GM12874 (cell line): Measurements from ENCODE around the gene SLC12A5.

Source experiments
- TF ChIP-seq, protein P1 (sequence below): IDR thresholded peaks from 2 replicates; pipeline ENCODE4 v1.5.1; 2011; ENCODE audit warnings: low read depth, mild to moderate bottlenecking, control low read depth, low read length, moderate library complexity; ENCODE audit not compliant: insufficient read depth

Gene SLC12A5

DNA sequence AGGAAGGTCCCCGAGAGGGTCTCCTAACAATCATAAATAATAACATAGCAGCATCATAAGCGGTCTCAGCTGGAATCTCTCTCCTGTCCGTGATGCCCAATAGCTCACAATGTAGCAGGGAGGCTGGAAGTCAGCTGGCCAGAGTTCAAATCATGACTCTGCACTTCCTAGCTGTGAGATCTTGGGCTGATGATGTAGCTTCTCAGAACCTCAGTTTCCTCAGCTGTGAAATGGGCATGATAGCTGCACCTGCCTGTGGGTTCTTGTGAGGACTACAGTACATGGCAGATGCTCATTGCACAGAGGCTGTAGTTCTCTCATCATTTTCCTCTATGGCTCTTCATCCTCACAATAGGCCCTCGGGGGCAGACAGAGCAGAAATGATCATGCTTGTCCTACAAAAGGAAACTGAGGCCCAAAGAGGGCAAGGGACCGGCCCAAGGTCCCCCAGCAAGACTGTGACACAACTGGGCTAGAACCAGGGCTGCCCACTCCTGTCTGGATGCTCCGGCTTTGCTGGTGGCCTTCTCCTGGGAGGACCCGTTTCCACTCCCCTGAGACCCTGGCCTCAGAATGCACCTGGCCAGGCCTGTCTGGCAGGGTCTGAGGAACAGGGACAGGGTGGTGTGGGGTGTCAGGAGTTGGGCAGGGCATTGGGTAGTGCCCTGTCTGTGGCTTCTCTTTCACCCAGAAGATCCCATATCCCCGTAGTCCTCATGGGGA lies 17.7 kb downstream of the SLC12A5 start:
- TF ChIP-seq, protein P1, sequence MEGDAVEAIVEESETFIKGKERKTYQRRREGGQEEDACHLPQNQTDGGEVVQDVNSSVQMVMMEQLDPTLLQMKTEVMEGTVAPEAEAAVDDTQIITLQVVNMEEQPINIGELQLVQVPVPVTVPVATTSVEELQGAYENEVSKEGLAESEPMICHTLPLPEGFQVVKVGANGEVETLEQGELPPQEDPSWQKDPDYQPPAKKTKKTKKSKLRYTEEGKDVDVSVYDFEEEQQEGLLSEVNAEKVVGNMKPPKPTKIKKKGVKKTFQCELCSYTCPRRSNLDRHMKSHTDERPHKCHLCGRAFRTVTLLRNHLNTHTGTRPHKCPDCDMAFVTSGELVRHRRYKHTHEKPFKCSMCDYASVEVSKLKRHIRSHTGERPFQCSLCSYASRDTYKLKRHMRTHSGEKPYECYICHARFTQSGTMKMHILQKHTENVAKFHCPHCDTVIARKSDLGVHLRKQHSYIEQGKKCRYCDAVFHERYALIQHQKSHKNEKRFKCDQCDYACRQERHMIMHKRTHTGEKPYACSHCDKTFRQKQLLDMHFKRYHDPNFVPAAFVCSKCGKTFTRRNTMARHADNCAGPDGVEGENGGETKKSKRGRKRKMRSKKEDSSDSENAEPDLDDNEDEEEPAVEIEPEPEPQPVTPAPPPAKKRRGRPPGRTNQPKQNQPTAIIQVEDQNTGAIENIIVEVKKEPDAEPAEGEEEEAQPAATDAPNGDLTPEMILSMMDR = no peak

DNA sequence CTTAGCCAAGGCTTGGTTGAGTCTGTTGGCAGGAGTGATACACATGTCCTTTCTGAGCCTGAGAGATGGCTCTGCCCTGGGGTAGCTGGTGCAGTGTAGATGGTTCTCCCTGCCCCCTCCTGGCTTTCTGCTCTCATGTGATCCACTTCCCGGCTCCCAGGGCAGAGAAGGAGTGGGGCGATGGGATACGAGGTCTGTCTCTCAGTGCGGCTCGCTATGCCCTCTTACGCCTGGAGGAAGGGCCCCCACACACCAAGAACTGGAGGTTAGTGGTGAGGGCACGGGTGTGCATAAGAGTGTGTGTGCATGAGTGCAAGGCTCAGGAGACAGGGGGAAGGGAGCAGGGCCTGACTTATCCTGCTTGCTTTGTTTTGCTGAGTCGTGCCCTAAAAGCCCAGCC lies 18.8 kb downstream of the SLC12A5 start:
- TF ChIP-seq, protein P1 = no peak

DNA sequence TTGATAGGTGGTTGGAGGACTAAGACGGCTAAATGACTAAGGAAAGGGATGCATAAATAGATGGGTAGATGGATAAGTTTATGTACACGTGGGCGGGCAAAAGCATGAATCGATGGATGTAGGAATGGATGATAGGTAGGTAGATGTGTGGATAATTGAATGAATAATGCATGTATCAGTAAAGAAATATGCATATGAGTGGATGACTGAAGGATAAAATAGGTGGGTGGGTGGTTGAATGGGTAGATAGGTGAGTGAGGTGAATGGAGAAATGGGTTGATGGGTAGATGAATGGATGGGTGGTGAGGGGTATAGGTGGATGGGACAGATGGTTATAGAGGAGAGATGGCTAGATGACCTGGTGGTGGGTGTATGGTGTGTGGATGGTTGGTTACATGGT lies 20.2 kb downstream of the SLC12A5 start:
- TF ChIP-seq, protein P1 = no peak

DNA sequence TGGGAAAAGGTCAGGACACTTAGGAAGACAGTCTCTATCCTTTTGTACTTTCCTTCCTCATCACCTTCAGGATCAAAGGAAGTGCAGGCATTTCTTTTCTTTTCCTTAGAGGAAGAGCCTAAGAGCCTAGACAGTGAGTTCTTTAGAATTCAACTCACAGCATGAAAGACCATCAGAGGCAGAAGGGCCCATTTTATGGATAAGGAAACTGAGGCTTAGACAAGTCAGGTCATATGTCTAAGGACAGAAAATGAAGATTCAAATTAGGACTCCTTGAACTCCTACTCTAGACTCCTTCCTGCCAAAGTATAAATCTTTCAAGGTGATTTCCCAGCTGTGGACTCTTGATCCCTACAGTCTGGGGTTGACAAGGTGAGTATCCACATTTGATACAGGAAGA lies 20.8 kb downstream of the SLC12A5 start:
- TF ChIP-seq, protein P1 = no peak

- TF ChIP-seq, protein P1 = no peak
These were observed 21.4 kb downstream of the SLC12A5 start for GRCh38 chr20:46050444-46050843.

DNA sequence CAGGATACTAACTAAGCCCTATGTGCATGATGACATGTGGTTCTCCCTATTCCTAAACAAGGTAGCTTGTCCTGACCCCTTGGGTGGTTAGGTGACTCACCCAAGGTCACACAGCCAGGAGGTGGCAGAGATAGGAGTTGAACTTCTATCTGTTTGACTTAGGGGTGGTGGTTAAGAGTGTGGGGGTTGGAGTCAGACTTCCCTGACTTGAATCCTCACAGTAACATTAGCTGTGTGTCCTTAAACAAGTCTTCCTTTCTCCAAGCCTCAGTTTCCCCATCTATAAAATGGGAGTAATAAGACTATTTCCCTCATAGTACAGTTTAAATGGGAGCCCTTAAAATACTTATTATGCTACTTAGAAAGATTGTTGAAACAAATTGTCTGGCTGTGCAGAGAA lies 21.9 kb downstream of the SLC12A5 start:
- TF ChIP-seq, protein P1 = no peak

- TF ChIP-seq, protein P1 = no peak
These were observed 22.7 kb downstream of the SLC12A5 start for GRCh38 chr20:46051556-46052308.
